Measurements from ENCODE around the gene FGF21.
"Not testable (repeated sequence)": the region's sequence is repeated elsewhere in the genome, so short reads cannot be mapped to it uniquely, and the experiment has no call there.

FGF21 gene

DNA sequence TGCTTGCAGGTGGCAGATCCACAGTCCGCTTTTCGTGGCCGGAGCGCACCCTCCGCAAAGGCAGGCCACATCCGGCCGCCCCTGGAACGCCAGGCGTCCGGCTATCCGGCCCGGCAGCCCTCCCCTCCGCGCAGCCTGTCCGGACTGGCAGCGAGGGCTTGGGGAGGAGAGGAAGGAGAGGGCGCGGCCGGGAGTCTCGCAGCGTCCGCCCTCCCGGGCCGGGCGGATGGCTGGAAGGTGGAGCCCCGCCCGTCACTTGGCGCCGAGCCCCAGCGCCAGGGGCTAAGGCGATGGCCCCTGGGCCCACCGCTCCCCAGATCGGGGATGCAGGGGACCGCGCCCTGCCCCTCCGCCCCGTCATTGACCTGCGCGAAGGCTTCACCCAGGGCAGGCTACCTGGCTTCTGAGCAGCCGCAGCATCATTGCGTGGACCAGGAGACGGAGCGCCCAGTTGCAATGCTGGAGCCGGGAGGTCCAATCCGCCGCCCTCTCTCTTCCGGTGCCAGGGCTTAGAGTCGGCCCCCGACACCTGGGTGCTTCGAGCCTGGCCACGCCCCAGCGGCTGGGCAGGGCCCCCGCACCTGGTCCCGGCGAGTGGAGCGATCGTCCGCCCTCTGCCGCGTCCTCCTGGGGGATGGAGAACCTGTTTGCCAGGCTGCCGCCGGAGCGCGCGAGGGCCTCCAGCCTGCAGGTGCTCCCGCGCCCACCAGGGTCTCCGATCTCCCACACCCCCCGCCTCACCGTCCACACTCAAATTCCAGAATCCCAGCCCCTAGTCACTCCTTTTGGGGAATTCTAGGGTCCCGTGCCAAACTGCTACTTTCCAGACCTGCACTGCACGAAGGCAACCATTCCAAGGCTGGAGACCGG is 2.6 kb upstream of the FGF21 start, which contains the start of gene FUT1:
FUT1 (minus strand) TSS at position 146 of the 870 bp plus-strand sequence. CDS start 1,360 bp downstream, outside the sequence.
- peak; percentile 21 for DNase-seq

DNA sequence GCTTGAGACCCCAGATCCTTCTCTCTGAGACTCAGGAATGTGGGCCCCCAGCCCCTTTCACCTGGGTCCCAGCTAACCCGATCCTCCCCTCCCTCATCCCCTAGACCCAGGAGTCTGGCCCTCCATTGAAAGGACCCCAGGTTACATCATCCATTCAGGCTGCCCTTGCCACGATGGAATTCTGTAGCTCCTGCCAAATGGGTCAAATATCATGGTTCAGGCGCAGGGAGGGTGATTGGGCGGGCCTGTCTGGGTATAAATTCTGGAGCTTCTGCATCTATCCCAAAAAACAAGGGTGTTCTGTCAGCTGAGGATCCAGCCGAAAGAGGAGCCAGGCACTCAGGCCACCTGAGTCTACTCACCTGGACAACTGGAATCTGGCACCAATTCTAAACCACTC is 463 bp downstream of the FGF21 start:
- no peak for DNase-seq

DNA sequence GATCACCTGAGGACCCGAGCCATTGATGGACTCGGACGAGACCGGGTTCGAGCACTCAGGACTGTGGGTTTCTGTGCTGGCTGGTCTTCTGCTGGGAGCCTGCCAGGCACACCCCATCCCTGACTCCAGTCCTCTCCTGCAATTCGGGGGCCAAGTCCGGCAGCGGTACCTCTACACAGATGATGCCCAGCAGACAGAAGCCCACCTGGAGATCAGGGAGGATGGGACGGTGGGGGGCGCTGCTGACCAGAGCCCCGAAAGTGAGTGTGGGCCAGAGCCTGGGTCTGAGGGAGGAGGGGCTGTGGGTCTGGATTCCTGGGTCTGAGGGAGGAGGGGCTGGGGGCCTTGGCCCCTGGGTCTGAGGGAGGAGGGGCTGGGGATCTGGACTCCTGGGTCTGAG is 888 bp downstream of the FGF21 start:
- DNase-seq, result no peak

DNA sequence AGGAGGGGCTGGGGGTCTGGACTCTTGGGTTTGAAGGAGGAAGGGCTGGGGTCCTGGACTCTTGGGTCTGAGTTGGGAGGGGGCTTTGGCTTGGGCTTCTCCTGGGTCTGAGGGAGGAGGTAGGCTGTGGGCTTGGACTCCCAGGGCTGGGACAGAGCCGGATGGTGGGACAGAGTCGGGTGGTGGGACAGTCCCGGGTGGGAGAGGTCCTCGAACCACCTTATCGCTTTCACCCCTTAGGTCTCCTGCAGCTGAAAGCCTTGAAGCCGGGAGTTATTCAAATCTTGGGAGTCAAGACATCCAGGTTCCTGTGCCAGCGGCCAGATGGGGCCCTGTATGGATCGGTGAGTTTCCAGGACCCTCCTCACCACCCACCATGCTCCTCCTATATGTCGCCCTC is 1.4 kb downstream of the FGF21 start:
- no peak for DNase-seq

DNA sequence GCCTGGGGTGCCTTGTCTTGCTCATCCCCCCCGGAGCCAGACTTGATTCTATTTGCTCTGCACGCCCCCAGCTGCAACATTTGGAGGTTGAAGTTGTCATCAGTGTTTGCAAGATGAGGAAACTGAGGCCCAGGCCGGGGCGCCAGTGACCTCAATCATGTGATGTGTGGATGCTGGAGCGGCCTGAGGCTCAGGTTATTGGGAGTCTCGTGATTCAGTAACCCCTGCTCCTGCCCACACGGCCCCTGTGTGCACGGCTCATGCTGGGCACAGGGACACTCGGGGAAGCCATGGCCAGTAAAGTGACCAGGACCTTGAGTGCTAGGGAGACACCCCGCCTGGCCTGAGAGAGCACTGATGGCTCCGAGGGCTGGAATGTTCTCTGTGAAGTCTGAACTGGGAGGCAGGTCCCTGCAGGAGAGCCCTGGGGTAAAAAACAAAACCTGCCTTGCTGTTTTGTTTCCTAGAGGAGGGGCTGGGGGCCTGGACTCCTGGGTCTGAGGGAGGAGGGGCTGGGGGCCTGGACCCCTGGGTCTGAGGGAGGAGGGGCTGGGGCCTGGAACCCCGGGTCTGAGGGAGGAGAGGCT is 1.9 kb downstream of the FGF21 start:
- DNase-seq, result no peak

DNA sequence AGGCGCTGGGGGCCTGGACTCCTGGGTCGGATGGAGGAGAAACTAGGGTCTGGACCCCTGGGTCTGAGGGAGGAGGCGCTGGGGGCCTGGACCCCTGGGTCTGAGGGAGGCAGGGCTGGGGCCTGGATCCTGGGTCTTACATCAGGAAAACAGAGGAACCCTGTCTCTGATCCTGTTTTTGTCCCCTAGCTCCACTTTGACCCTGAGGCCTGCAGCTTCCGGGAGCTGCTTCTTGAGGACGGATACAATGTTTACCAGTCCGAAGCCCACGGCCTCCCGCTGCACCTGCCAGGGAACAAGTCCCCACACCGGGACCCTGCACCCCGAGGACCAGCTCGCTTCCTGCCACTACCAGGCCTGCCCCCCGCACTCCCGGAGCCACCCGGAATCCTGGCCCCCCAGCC is 2.4 kb downstream of the FGF21 start:
- no peak for DNase-seq

DNA sequence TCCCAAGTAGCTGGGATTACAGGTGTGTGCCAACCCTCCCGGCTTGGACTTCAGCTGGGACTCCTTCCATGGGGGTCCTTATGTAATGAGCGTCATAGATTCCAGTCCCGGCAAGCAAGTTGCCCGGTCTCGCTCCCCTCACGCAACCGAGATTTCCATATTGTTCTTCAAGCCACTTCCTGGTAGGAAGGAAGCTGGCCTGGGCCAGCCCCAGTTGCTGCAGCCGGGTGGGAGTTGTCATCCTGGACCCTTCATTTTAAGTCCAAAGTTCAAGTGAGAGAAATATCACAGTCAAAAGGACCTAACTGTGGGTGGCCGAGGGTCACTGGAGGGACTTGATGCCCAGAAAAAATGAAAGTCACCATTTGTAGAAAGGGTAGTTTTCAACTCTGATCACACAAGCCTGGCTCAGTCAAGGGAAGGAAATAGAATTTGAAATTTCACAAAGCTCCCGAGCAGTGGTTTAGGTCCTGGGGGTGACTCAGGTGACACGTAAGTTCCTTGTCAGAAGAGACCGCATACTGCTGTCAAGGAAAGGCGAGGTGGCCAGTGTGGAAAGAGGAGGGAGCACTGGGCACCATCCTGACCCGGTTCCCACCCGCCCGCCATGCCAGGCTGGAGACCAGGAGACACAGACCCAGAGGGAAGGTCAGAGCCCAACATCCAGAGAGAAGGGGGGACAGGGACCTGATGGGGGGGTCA is 5.3 kb downstream of the FGF21 start:
- no peak for DNase-seq

DNA sequence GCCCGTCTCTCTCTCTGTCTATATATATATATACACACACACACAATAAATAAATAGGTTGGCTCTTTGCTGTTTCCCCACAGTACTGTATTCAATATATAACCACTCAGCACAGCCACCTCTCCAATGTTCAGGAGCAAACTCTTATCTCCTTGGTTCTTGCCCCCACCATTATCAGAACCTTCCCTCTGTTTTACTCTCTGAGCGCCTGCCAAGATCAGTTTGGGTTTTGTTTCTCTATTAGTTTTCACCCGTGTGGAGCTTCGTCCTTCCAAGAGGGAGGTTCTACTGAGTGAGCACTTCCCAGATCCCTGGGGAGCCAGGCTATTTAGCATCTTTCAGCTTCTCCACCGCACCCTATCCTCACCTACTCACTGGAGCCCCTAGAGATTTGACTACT is 10.5 kb downstream of the FGF21 start:
- DNase-seq, result not testable (repeated sequence)

DNA sequence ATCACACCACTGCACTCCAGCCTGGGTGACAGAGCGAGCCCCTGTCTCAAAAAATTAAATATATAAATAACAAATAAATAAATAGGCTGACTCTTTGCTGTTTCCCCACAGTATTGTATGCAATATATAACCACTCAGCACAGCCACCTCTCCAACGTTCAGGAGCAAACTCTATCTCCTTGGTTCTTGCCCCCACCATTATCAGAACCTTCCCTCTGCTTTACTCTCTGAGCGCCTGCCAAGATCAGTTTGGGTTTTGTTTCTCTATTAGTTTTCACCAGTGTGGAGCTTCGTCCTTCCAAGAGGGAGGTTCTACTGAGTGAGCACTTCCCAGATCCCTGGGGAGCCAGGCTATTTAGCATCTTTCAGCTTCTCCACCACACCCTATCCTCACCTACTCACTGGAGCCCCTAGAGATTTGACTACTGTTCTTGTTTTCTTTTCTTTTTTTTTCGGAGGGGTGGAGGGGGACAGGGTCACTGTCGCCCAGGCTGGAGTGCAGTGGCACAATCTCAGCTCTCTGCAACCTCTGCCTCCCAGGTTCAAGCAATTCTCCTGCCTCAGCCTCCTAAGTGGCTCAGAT is 12.9 kb downstream of the FGF21 start:
- not testable (repeated sequence) for DNase-seq

DNA sequence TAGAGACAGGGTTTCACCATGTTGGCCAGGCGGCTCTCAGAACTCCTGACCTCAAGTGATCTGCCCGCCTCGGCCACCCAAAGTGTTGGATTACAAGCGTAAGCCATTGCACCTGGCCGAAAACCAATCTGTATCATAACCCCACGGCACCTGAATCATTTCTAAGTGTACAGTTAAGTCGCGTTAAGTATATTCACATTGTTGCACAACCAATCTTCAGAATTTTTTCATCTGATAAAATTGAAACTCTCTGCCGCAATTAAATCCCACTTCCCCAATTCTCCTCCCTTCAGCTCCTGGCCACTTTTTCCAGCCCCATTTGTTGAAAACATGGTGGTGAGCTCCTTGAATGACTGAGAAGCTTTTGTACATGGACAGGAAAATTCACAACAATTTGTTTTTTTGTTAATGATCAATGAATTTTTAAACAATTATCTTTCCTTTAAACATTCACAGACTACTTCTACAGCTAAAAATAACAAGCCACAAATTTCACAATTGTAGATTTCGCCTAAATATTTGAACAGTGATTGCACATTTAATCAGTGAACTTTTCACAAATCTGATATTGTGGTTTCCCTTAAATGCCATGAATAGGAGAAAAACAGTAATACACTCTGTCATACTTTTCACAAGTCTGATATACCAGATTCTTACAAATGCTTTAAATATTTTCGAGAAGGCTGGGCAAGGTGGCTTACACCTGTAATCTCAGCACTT is 13.8 kb downstream of the FGF21 start:
- no peak for DNase-seq

DNA sequence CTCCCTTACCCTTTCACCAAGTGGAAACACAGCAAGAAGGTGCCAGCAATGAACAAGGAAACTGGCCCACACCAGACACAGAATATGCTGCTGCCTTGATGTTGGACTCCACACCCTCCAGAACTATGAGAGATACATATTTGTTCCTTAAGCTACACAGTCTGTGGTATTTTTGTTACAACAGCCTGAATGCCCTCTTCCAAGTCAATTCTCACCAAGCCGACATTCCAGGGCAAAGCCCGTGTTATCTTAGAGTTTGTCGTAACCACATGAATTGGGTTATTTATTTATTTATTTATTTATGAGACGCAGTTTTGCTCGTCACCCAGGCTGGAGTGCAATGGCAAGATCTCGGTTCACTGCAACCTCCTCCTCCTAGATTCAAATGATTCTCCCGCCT is 14.9 kb downstream of the FGF21 start:
- DNase-seq, result no peak

DNA sequence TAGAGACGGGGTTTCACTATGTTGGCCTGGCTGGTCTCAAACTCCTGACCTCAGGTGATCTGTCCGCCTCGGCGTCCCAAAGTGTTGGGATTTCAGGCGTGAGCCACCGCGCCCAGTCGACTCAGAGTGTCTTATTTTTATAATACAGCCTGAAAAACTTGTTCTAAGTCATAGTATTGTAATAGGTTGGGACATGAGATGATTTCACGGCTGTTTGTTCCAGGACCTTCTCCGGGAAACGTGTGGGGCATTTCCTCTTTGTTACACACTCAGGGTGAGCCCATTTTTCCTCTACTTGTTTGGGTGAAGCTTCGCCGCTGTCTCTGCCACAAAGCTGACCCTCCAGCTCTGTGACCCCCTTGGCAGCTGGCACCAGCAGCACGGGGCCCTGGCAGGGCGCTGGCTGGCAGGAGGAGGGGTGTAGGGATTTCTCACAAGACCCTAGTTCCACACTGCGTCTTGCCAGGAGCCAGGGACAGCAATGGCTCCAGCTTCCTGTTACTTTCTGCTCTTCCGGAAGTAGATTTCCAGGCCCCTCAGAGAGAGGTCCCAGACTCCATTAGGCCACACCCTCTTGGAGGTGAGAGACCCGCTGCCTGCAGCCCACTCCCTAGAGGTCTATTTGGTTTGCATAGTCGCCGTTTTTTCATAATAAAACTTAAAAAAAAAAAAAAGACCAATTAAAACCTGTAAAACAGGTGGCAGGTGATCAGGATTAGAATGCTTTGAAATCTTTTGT is 15.6 kb downstream of the FGF21 start:
- DNase-seq, result no peak

DNA sequence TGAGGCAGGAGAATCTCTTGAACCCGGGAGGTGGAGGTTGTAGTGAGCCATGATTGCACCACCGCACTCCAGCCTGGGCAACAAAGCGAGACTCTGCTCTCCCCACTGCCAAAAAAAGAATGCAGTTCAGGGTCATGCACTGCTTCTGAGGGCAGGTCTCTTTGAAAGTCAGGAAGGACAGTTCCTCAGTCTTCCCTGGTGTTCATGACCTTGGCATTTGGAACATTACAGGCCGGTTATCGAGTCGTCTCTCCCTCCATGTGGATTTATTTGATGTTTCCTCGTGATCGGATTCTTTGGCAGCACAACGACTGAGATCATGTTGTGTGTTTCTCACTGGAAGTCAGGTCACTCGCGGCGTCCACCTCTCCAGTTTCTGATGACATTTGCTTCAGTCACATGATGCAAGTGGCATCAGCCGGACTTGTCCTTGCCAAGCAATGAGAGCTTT is 17.2 kb downstream of the FGF21 start:
- no peak for DNase-seq

DNA sequence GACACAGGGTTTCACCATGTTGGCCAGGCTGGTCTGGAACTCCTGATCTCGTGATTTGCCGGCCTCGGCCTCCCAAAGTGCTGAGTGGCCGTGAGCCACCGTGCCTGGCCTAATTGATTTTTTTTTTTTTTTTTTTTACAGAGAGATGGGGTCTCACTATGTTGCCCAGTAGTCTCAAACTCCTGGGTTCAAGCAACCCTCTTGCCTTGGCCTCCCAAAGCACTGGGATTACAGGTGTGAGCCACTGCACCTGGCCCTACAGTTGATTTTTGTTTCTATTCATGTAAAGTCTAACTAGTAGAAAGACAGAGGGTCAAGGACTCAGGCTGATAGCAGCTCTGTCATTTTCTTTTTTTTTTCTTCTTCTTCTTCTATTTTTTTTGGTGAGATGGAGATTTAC is 21.8 kb downstream of the FGF21 start:
- no peak for DNase-seq

DNA sequence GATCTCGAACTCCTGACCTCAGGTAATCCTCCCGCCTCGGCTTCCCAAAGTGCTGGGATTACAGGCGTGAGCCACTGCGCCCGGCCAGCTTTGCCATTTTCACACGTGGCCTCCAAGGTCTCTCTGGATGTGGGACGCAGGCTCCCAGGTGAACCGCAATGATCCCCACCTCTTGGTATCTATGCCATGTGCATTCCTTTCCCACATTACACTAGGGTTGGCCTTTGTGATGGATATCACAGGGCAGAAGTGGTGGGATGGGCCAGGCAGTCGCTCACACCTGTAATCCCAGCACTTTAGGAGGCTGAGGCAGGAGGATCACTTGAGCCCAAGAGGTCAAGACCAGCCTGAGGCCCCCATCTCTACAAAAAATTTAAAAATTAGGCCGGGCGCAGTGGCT is 22.4 kb downstream of the FGF21 start:
- DNase-seq, result no peak

DNA sequence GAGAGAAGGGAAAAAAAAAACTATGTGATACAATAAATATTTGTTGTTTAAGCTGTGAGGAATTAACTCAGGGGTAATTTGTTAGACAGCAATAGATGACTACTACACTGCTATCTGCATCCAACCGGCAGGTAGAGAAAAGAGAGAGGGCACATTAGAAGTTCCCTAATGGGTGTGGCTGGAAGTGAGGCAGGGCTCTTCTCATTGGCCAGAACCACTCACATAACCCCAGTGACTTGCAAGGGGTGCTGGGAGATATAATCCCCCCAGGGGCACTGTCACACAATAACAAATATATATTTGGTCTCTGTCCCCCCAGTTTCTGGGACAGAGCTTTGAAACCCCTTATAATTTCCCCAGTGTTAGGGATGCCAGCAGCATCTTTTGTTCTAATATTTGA is 24.3 kb downstream of the FGF21 start:
- no peak for DNase-seq

DNA sequence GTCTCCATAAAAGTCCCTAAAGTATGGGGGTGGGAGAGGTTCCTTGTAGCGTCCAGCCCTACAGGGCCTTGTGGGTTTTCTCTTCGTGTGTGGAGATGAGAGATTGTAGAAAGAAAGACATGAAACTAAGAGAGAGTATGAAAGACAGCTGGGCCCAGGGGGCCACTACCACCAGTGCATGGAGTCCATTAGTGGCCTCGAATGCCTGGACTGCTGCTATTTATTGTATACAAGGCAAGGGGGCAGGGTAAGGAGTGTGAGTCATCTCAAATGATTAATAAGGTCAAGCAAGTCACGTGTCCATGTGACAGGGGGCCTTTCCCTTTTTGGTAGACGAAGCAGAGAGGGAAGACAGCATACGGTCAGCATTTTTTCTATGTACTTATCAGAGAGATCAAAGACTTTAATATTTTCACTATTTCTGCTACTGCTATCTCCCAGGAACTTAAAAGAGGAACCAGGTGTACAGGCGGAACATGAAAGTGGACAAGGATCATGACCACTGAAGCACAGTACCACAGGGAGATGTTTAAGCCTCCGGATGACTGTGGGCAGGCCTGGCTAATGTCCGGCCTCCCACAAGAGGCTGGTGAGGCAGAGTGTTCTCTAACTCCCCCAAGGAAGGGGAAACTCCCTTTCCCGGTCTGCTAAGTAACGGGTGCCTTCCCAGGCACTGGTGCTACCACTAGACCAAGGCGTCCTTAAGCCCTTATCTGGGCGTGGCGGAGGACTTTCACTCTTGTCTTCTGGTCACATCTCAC is 25.5 kb downstream of the FGF21 start:
- DNase-seq, result no peak

DNA sequence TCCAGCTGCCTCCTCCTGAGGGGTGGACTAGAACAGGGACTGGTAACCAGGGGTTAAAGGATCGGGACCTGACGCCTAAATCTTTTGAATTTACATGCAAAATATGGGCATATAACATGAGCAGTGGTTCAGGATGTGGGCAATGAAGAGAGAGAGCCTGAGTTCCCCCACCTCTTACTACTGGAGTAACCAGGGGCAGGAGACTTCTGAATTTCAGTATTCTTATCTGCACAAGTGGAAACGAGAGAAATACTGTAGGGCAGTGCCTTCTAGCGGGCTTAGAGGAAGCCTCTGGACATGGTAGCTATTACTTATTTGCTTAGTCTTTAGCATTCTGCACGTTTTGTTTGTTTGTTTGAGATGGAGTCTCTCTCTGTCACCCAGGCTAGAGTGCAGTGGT is 29.2 kb downstream of the FGF21 start:
- DNase-seq, result no peak

DNA sequence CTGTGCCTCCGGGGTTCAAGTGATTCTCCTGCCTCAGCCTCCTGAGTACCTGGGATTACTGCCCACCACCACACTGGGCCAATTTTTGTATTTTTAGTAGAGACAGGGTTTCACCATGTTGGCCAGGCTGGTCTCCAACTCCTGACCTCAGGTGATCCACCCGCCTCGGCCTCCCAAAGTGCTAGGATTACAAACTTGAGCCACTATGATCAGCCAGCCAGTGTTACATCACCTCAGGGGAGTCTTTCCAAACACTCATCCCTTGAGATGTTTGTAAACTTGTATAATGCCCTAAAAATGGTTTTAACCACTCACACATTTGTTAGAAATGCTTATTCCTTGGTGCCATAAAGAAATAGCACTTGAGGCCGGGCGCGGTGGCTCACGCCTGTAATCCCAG is 31.1 kb downstream of the FGF21 start:
- not testable (repeated sequence) for DNase-seq

DNA sequence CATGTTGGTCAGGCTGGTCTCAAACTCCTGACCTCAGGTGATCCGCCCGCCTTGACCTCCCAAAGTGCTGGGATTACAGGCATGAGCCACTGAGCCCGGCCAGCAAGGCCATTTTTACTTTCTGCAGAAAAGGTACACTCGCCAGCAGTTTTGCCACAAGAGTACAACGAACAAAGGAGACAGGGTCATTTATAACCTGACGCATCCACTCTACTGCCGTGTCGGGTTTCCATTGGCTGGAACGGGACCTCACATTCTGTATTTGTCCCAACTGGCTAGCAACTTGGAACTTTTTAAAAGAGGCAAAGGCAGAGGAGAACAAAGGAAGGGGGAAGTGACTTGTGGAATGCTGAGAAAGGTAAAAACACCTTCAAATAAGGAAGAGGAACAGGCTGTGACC is 32.0 kb downstream of the FGF21 start:
- DNase-seq, result not testable (repeated sequence)

DNA sequence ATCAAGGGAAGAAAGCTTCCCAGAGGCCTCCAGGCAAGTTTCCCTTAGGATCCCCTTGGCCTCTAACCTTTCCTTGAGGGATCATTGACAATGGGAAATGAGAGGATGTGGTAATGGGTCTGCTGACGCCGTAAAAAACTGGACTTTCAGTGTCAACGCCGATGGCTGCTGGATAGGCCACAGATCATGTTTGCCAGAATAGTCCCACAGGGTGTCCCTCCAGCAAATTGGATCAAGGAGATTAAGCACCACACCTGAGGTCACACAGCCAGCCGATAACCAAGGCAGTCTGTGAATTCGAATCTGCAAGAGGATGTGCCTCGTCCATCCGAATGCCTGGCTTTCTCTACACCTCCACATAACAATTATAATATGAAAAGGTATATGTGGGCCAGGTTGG is 37.9 kb downstream of the FGF21 start:
- DNase-seq, result no peak
